ENCODE measurements around the gene RSAD2. TPM values are rescaled to one million over a fixed set of nuclear protein-coding genes. Genes with fewer than 3 reads are reported as not detected.

RSAD2 gene
- total and polyA plus RNA-seq, 2 experiments from 2014 or later = 1.1 to 1.3 TPM

DNA sequence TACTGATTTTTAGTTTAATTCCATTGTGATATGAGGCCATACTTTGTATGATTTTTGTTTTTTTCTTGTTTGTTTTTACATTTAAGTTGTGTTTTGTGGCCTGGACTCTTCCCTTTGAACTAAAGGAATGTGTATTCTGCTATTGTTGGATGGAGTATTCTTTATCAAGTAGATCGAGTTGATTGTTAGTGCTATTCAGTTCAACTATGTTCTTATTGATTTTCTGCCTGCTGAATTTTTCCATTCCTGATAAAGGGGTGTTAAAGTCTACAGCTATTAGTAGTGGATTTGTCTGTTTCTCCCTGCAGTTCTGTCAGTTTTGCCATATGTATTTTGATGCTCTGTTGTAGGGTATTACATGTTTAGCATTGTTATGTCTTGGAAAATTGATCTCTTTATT is 54.2 kb downstream of the RSAD2 start:
- Histone ChIP-seq H3K4me1 (ENCODE audit: insufficient read depth) (peaks cover 4% of the 10 kb centered on the region), H3K4me3 (no peak overlapping the region), H3K27me3 (no peaks in the 10 kb centered on the region), H3K4me2 (no peak overlapping the region), H4K20me1 (ENCODE audit: insufficient read depth, poor library complexity, severe bottlenecking) (no peaks in the 10 kb centered on the region), H3K9me3 (ENCODE audit: low read depth) (no peaks in the 10 kb centered on the region), H3K27ac (no peak overlapping the region), H3K36me3 (replicated peaks; ENCODE audit: insufficient read depth, low read depth) (no peaks in the 10 kb centered on the region), H3K79me2 (peaks cover 40% of the 10 kb centered on the region), H3K9me2 (replicated peaks; ENCODE audit: insufficient read depth) (no peaks in the 10 kb centered on the region), H2AFZ (no peak overlapping the region)
- no peak for DNase-seq (ENCODE audit: low spot score)
- TF ChIP-seq EZH2phosphoT487 (IDR thresholded peaks at IDR 0.05; ENCODE audit: low read depth, severe bottlenecking, unreplicated experiment) (no peak), EZH2 (IDR thresholded peaks at IDR 0.05; ENCODE audit: borderline replicate concordance) (no peak)
- TF ChIP-seq, protein P1, sequence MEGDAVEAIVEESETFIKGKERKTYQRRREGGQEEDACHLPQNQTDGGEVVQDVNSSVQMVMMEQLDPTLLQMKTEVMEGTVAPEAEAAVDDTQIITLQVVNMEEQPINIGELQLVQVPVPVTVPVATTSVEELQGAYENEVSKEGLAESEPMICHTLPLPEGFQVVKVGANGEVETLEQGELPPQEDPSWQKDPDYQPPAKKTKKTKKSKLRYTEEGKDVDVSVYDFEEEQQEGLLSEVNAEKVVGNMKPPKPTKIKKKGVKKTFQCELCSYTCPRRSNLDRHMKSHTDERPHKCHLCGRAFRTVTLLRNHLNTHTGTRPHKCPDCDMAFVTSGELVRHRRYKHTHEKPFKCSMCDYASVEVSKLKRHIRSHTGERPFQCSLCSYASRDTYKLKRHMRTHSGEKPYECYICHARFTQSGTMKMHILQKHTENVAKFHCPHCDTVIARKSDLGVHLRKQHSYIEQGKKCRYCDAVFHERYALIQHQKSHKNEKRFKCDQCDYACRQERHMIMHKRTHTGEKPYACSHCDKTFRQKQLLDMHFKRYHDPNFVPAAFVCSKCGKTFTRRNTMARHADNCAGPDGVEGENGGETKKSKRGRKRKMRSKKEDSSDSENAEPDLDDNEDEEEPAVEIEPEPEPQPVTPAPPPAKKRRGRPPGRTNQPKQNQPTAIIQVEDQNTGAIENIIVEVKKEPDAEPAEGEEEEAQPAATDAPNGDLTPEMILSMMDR (IDR thresholded peaks at IDR 0.05; ENCODE audit: poor library complexity) = no peak
- 64% methylated on average over 1 of the region's 1 CpG for WGBS (ENCODE audit: low lambda C conversion rate, missing lambda C conversion rate)

DNA sequence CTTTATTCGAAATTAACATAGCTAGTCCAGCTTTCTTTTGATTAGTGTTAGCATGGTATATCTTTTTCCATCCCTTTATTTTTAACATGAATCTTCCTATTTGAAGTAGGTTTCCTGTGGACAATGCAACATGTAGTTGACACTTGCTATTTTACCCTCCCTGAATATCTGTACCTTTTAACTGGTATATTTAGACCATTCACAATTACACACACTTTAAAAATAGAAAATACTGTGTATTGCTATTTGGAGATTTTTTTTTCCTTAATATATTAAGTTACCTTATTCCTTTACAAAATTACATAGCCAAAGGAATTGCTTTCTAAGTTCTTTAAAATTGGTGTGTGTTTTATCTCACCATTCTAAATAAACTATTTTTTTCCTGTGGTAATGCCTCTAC is 54.6 kb downstream of the RSAD2 start:
- Histone ChIP-seq H2AFZ (no peak overlapping the region), H3K27me3 (no peaks in the 10 kb centered on the region), H3K4me2 (no peak overlapping the region), H3K9me3 (ENCODE audit: low read depth) (no peaks in the 10 kb centered on the region), H3K4me3 (no peak overlapping the region), H3K9me2 (replicated peaks; ENCODE audit: insufficient read depth) (no peaks in the 10 kb centered on the region), H3K4me1 (ENCODE audit: insufficient read depth) (peaks cover 4% of the 10 kb centered on the region), H3K79me2 (peaks cover 41% of the 10 kb centered on the region), H3K27ac (no peak overlapping the region), H4K20me1 (ENCODE audit: insufficient read depth, poor library complexity, severe bottlenecking) (no peaks in the 10 kb centered on the region), H3K36me3 (replicated peaks; ENCODE audit: insufficient read depth, low read depth) (no peaks in the 10 kb centered on the region)
- WGBS (ENCODE audit: low lambda C conversion rate, missing lambda C conversion rate) = 85% methylated on average over 1 of the region's 1 CpG
- DNase-seq (ENCODE audit: low spot score) = no peak
- TF ChIP-seq EZH2phosphoT487 (IDR thresholded peaks at IDR 0.05; ENCODE audit: low read depth, severe bottlenecking, unreplicated experiment) (no peak), EZH2 (IDR thresholded peaks at IDR 0.05; ENCODE audit: borderline replicate concordance) (no peak)
- TF ChIP-seq, protein P1 (IDR thresholded peaks at IDR 0.05; ENCODE audit: poor library complexity) = no peak

DNA sequence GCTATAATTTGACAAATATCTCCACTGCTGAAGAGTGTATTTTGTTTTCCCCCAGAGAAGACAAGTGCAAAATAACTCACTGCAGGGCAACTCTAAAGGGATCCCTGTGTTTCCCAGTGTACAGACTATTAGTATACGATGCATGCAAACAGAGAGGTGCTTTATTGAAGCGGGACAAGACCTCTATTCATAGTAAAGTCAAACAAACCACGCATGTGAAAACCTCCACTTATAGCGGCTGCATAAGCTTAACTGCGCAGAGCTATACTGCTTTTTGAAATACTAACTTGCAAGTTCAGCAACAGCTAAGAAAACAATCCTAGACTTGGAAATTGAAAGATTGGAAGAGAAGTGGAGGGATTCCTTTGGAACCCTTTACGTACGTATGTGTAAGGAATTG is 55.3 kb downstream of the RSAD2 start:
- WGBS (ENCODE audit: low lambda C conversion rate, missing lambda C conversion rate) = 90% methylated on average over 7 of the region's 7 CpGs

More for the DNA sequence above, 55.3 kb downstream of the RSAD2 start:
- H3K9me2 ChIP-seq (replicated peaks; ENCODE audit: insufficient read depth) = no peaks in the 10 kb centered on the region
- H4K20me1 ChIP-seq (ENCODE audit: insufficient read depth, poor library complexity, severe bottlenecking) = no peaks in the 10 kb centered on the region
- no peaks in the 10 kb centered on the region for H3K9me3 ChIP-seq (ENCODE audit: low read depth)
- H3K36me3 ChIP-seq (replicated peaks; ENCODE audit: insufficient read depth, low read depth) = no peaks in the 10 kb centered on the region
- DNase-seq (ENCODE audit: low spot score) = no peak
- H2AFZ ChIP-seq = no peak overlapping the region
- H3K79me2 ChIP-seq = peaks cover 39% of the 10 kb centered on the region
- H3K4me2 ChIP-seq = no peak overlapping the region
- H3K27me3 ChIP-seq = no peaks in the 10 kb centered on the region
- no peak overlapping the region for H3K4me3 ChIP-seq
- TF ChIP-seq EZH2phosphoT487 (IDR thresholded peaks at IDR 0.05; ENCODE audit: low read depth, severe bottlenecking, unreplicated experiment) = no peak
- TF ChIP-seq, protein P1 (IDR thresholded peaks at IDR 0.05; ENCODE audit: poor library complexity) = no peak
- no peak overlapping the region for H3K27ac ChIP-seq
- H3K4me1 ChIP-seq (ENCODE audit: insufficient read depth) = no peaks in the 10 kb centered on the region

Measured in hepatocyte (in vitro differentiated cells).